B cell (primary cell): ENCODE data around the gene RNGTT.

Experiments
- EZH2 ChIP-seq: IDR thresholded peaks from 2 replicates; pipeline ENCODE4 v1.6.1; 2012; ENCODE audit warnings: borderline replicate concordance, low read depth, mild to moderate bottlenecking, moderate library complexity, low read length; ENCODE audit not compliant: insufficient read depth, poor library complexity, severe bottlenecking
- TF ChIP-seq, protein P1 (sequence below): fragments of 200-600 bp; IDR thresholded peaks from one replicate; pipeline ENCODE4 v1.8.0; 2022; ENCODE audit warnings: antibody characterized with exemption, mild to moderate bottlenecking

DNA sequence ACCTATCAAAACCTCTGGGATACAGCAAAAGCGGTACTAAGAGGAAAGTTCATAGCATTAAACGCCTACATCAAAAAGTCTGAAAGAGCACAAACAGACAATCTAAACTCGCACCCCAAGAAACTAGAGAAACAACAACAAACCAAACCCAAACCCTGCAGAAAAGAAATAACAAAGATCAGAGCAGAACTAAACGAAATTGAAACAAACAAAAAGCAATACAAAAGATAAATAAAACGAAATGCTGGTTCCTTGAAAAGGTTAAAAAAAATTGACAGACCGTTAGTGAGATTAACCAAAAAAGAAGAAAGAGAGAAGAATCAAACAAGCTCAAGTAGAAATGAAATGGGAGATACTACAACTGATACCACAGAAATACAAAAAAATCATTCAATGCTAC lies 302.3 kb downstream of the RNGTT start:
- TF ChIP-seq, protein P1, sequence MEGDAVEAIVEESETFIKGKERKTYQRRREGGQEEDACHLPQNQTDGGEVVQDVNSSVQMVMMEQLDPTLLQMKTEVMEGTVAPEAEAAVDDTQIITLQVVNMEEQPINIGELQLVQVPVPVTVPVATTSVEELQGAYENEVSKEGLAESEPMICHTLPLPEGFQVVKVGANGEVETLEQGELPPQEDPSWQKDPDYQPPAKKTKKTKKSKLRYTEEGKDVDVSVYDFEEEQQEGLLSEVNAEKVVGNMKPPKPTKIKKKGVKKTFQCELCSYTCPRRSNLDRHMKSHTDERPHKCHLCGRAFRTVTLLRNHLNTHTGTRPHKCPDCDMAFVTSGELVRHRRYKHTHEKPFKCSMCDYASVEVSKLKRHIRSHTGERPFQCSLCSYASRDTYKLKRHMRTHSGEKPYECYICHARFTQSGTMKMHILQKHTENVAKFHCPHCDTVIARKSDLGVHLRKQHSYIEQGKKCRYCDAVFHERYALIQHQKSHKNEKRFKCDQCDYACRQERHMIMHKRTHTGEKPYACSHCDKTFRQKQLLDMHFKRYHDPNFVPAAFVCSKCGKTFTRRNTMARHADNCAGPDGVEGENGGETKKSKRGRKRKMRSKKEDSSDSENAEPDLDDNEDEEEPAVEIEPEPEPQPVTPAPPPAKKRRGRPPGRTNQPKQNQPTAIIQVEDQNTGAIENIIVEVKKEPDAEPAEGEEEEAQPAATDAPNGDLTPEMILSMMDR = no peak
- TF ChIP-seq EZH2 = no peak
